ENCODE results near the gene RAI14.

The RAI14 gene

GRCh38 chr5:34841816-34842215 is 185.7 kb downstream of the RAI14 start:
- no peak for TF ChIP-seq CTCF (IDR thresholded peaks at IDR 0.05)

- no peak for TF ChIP-seq CTCF (IDR thresholded peaks at IDR 0.05)
These were observed 186.4 kb downstream of the RAI14 start for GRCh38 chr5:34842554-34842953.

DNA sequence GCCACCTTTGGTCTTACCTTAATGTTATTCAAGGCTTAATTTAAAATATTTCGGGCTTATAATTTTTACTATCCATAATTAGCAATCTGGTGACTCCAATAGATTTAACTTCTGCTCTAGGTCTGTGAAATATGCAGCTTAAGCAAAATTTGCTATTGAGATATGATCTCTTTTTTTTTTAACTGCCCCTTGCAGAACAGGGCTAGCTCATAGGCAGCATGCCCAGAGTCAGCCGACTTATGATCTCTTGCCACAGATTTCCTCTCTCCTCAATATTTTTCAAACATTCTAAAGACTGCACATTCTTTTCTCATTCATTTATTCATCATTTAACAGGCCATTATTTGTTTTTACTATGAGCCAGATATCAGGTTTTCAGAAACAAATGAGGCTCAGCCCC is 187.4 kb downstream of the RAI14 start:
- TF ChIP-seq CTCF (IDR thresholded peaks at IDR 0.05): no peak

- TF ChIP-seq CTCF (IDR thresholded peaks at IDR 0.05): no peak
These were observed 188.0 kb downstream of the RAI14 start for GRCh38 chr5:34844106-34844505.

GRCh38 chr5:34844999-34845398 is 188.9 kb downstream of the RAI14 start:
- TF ChIP-seq CTCF (IDR thresholded peaks at IDR 0.05): no peak

- TF ChIP-seq CTCF (IDR thresholded peaks at IDR 0.05): no peak
These were observed 190.9 kb downstream of the RAI14 start for GRCh38 chr5:34847056-34847455.

DNA sequence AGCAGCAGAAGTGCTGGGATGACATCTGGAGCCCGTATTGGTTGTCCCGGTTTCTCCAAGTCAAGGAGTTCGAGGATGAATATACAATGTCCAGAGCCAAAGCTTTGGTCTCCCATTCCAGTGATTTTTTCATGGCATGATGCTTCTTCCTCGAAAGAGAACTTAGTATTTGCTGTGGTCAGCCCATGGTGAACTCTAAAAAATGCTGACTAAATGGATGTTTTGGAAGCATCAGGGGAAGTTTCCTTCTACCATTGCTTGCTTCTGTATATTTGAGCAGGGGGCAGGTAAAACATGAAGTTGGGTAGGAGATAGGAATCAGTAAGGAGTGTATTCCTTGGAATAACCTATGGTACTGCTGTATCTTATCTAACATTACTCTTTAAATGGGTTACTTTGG is 191.4 kb downstream of the RAI14 start:
- no peak for TF ChIP-seq CTCF (IDR thresholded peaks at IDR 0.05)

DNA sequence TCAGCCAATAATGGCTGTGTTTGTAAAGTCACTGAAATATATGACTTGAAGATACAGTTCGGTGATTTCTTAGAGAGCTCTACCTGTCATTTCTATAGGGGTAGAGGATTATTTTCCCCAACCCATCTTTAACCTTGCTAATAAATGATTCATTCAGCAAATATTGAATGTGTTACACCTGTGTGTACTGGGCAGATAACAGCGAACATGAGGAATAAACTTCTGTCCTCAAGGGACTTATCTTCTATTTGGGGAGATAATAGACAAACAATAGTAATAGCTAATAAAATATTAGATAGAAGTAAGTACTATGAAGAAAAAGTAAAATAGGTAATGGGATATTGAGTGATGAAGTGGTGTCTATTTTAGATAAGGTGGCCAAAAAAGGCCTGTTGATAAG is 192.1 kb downstream of the RAI14 start:
- TF ChIP-seq CTCF (IDR thresholded peaks at IDR 0.05): no peak

Data from LNCAP (cell line).